Measurements from ENCODE around the gene USP17L28.
"Not testable (repeated sequence)": the region's sequence is repeated elsewhere in the genome, so short reads cannot be mapped to it uniquely, and the experiment has no call there.

The USP17L28 gene

GRCh38 chr4:9348593-9348992 lies at the start of gene USP17L28:
Gene USP17L28 (plus strand): TSS chr4:9348893. CDS start chr4:9348893, 0 bp downstream.
- DNase-seq, result not testable (repeated sequence)

- DNase-seq, result peak; percentile 0
These were observed 24.5 kb upstream of the USP17L28 start for GRCh38 chr4:9324191-9324590.

GRCh38 chr4:9324865-9325264 lies 23.8 kb upstream of the USP17L28 start, which contains the start of gene USP17L24:
Gene USP17L24 (plus strand): TSS chr4:9325165. CDS start chr4:9325165, 0 bp downstream.
- DNase-seq, result not testable (repeated sequence)

GRCh38 chr4:9329611-9330010 lies 19.1 kb upstream of the USP17L28 start, which contains the start of gene USP17L25:
Gene USP17L25 (plus strand): TSS chr4:9329911. CDS start chr4:9329911, 0 bp downstream.
- not testable (repeated sequence) for DNase-seq

- not testable (repeated sequence) for DNase-seq
These were observed 14.3 kb upstream of the USP17L28 start, which contains the start of gene USP17L26 for GRCh38 chr4:9334358-9334757. Gene USP17L26 (plus strand): TSS chr4:9334658. CDS start chr4:9334658, 0 bp downstream.

GRCh38 chr4:9339103-9339502 lies 9.6 kb upstream of the USP17L28 start, which contains the start of gene USP17L5:
Gene USP17L5 (plus strand): TSS chr4:9339403. CDS start chr4:9339403, 0 bp downstream.
- not testable (repeated sequence) for DNase-seq

GRCh38 chr4:9343848-9344247 lies 4.8 kb upstream of the USP17L28 start, which contains the start of gene USP17L27:
Gene USP17L27 (plus strand): TSS chr4:9344148. CDS start chr4:9344148, 0 bp downstream.
- not testable (repeated sequence) for DNase-seq

GRCh38 chr4:9350866-9351265 lies 2.2 kb downstream of the USP17L28 start:
- not testable (repeated sequence) for DNase-seq

GRCh38 chr4:9353338-9353737 lies 4.6 kb downstream of the USP17L28 start, which contains the start of gene USP17L29:
Gene USP17L29 (plus strand): TSS chr4:9353638. CDS start chr4:9353638, 0 bp downstream.
- DNase-seq, result not testable (repeated sequence)

GRCh38 chr4:9362829-9363228 lies 14.1 kb downstream of the USP17L28 start, which contains the start of gene USP17L30:
Gene USP17L30 (plus strand): TSS chr4:9363129. CDS start chr4:9363129, 0 bp downstream.
- not testable (repeated sequence) for DNase-seq

- not testable (repeated sequence) for DNase-seq
These were observed 31.2 kb downstream of the USP17L28 start for GRCh38 chr4:9379881-9380280.

GRCh38 chr4:9381012-9381534 lies 32.4 kb downstream of the USP17L28 start:
- DNase-seq, result peak; percentile 69

GRCh38 chr4:9384126-9384525 lies 35.4 kb downstream of the USP17L28 start:
- peak; percentile 0 for DNase-seq

- DNase-seq, result not testable (repeated sequence)
These were observed 40.3 kb downstream of the USP17L28 start for GRCh38 chr4:9389001-9389400.
